Astrocyte (in vitro differentiated cells and primary cell): Measurements from ENCODE around the gene RUFY2. TPM values are rescaled to one million over a fixed set of nuclear protein-coding genes. Genes with fewer than 3 reads are reported as not detected.

Experiments used
- DNase-seq: peaks from one replicate; pipeline ENCODE4 v3.0.0-alpha.2; 2010; ENCODE audit warnings: low read depth
- FAIRE-seq: peaks from 2 replicates; lab custom pipeline; 2011; peaks lifted over from hg19 to GRCh38; lab: Jason Lieb, UNC
- H2AFZ ChIP-seq: 2 replicates; pipeline ENCODE4 v1.6.0; 2012; ENCODE audit warnings: low read depth, low read length, inconsistent platforms
- H3K27ac ChIP-seq: 2 replicates; pipeline ENCODE4 v1.5.1; 2011; ENCODE audit warnings: low read depth, low read length, inconsistent platforms
- H3K27me3 ChIP-seq: 2 replicates; pipeline ENCODE4 v1.6.0; 2011; ENCODE audit warnings: low read length, inconsistent platforms; ENCODE audit not compliant: insufficient read depth
- H3K36me3 ChIP-seq: 2 replicates; pipeline ENCODE4 v1.5.1; 2011; ENCODE audit warnings: low read length, inconsistent platforms; ENCODE audit not compliant: insufficient read depth
- H3K4me1 ChIP-seq: 2 replicates; pipeline ENCODE4 v1.5.1; 2011; ENCODE audit warnings: low read length, inconsistent platforms; ENCODE audit not compliant: insufficient read depth
- H3K4me2 ChIP-seq: 2 replicates; pipeline ENCODE4 v1.6.0; 2012; ENCODE audit warnings: low read length, inconsistent platforms
- H3K4me3 ChIP-seq: 2 replicates; pipeline ENCODE4 v1.5.1; 2011; ENCODE audit warnings: low read depth, mild to moderate bottlenecking, low read length, inconsistent platforms; ENCODE audit not compliant: insufficient read depth
- H3K79me2 ChIP-seq: 2 replicates; pipeline ENCODE4 v1.6.0; 2012; ENCODE audit warnings: mild to moderate bottlenecking, low read length, inconsistent platforms; ENCODE audit not compliant: insufficient read depth
- H3K9ac ChIP-seq: 2 replicates; pipeline ENCODE4 v1.6.0; 2012; ENCODE audit warnings: mild to moderate bottlenecking, low read length, inconsistent platforms
- H3K9me3 ChIP-seq: 2 replicates; pipeline ENCODE4 v1.5.1; 2012; ENCODE audit warnings: low read depth, mild to moderate bottlenecking, low read length, inconsistent platforms; ENCODE audit not compliant: insufficient read depth
- H4K20me1 ChIP-seq: 2 replicates; pipeline ENCODE4 v1.6.0; 2012; ENCODE audit warnings: low read length, inconsistent platforms; ENCODE audit not compliant: insufficient read depth
- H3K27ac Mint-ChIP-seq: one replicate; pipeline ENCODE4 v1.8.0; 2021; ENCODE audit warnings: mild to moderate bottlenecking, mixed read lengths; ENCODE audit not compliant: unreplicated experiment
- H3K27me3 Mint-ChIP-seq: one replicate; pipeline ENCODE4 v1.8.0; 2021; ENCODE audit warnings: low read depth, mixed read lengths; ENCODE audit not compliant: unreplicated experiment
- H3K36me3 Mint-ChIP-seq: one replicate; pipeline ENCODE4 v1.8.0; 2021; ENCODE audit warnings: low read depth, mixed read lengths; ENCODE audit not compliant: unreplicated experiment
- H3K4me1 Mint-ChIP-seq: one replicate; pipeline ENCODE4 v1.8.0; 2021; ENCODE audit warnings: low read depth, mixed read lengths; ENCODE audit not compliant: unreplicated experiment
- H3K4me3 Mint-ChIP-seq: one replicate; pipeline ENCODE4 v1.8.0; 2021; ENCODE audit warnings: mild to moderate bottlenecking, moderate library complexity, mixed read lengths; ENCODE audit not compliant: unreplicated experiment
- H3K9me3 Mint-ChIP-seq: one replicate; pipeline ENCODE4 v1.8.0; 2021; ENCODE audit warnings: mild to moderate bottlenecking, mixed read lengths; ENCODE audit not compliant: unreplicated experiment
- EZH2 ChIP-seq: IDR thresholded peaks from 2 replicates; pipeline ENCODE4 v1.6.1; 2012; ENCODE audit warnings: mild to moderate bottlenecking, low read length, inconsistent platforms; ENCODE audit not compliant: insufficient read depth
- total RNA-seq: library from RNA; stranded (reverse); gene quantifications from 2 replicates; pipeline ENCODE4 v1.2.1, GENCODE V29; 2021
- TF ChIP-seq, protein P1 (sequence below): IDR thresholded peaks from 2 replicates; pipeline ENCODE4 v1.5.1; 2011; ENCODE audit warnings: low read depth, mild to moderate bottlenecking, inconsistent platforms, low read length, moderate library complexity; ENCODE audit not compliant: insufficient read depth

The RUFY2 gene
- total RNA-seq, 1 donor from 2014 or later = 21.7 TPM

- Mint-ChIP-seq H3K9me3 (no peaks in the 10 kb centered on the region), H3K27me3 (peaks cover 11% of the 10 kb centered on the region), H3K4me1 (no peaks in the 10 kb centered on the region), H3K4me3 (no peak overlapping the region), H3K27ac (no peak overlapping the region), H3K36me3 (no peaks in the 10 kb centered on the region)
- DNase-seq (no peak), FAIRE-seq (no peak)
- no peaks in the 10 kb centered on the region for H3K4me1 ChIP-seq
- H3K9me3 ChIP-seq = no peaks in the 10 kb centered on the region
- H3K9ac ChIP-seq = no peak overlapping the region
- H3K27me3 ChIP-seq = no peaks in the 10 kb centered on the region
- H4K20me1 ChIP-seq = no peaks in the 10 kb centered on the region
- TF ChIP-seq EZH2 = no peak
- TF ChIP-seq, protein P1, sequence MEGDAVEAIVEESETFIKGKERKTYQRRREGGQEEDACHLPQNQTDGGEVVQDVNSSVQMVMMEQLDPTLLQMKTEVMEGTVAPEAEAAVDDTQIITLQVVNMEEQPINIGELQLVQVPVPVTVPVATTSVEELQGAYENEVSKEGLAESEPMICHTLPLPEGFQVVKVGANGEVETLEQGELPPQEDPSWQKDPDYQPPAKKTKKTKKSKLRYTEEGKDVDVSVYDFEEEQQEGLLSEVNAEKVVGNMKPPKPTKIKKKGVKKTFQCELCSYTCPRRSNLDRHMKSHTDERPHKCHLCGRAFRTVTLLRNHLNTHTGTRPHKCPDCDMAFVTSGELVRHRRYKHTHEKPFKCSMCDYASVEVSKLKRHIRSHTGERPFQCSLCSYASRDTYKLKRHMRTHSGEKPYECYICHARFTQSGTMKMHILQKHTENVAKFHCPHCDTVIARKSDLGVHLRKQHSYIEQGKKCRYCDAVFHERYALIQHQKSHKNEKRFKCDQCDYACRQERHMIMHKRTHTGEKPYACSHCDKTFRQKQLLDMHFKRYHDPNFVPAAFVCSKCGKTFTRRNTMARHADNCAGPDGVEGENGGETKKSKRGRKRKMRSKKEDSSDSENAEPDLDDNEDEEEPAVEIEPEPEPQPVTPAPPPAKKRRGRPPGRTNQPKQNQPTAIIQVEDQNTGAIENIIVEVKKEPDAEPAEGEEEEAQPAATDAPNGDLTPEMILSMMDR = no peak
- H3K36me3 ChIP-seq = no peaks in the 10 kb centered on the region
- H3K4me3 ChIP-seq = no peak overlapping the region
- H3K4me2 ChIP-seq = no peak overlapping the region
- H3K79me2 ChIP-seq = no peaks in the 10 kb centered on the region
- H2AFZ ChIP-seq = no peak overlapping the region
- no peak overlapping the region for H3K27ac ChIP-seq
Observed at GRCh38 chr10:68296843-68297663, 110.0 kb downstream of the RUFY2 start.

Other genes with a start within 250 kb of the RUFY2 start
- gene ATOH7, start 175.2 kb downstream of the RUFY2 start, total RNA-seq = 0.19 TPM in 1 of 2 replicates, not detected in the other
- 75.6 and 90.1 TPM in 2 replicates for gene HNRNPH3, start 75.2 kb downstream of the RUFY2 start, total RNA-seq
- 5.7 and 6.1 TPM in 2 replicates for gene PBLD, start 74.3 kb downstream of the RUFY2 start, total RNA-seq
- 4.8 and 5.8 TPM in 2 replicates for gene DNA2, start 64.7 kb upstream of the RUFY2 start, total RNA-seq
- 17.6 and 20.5 TPM in 2 replicates for gene SLC25A16, start 120.2 kb upstream of the RUFY2 start, total RNA-seq
- 6.2 and 7.1 TPM in 2 replicates for gene TET1, start 153.1 kb upstream of the RUFY2 start, total RNA-seq